Keratinocyte (primary cell): Measurements from ENCODE around the gene ERFE. TPM values are rescaled to one million over a fixed set of nuclear protein-coding genes. Genes with fewer than 3 reads are reported as not detected.

Experiments
- DNase-seq: peaks from one replicate; pipeline ENCODE4 v3.0.0-alpha.2; 2011; ENCODE audit warnings: low read depth, missing footprints, low spot score
- FAIRE-seq: peaks from 2 replicates; lab custom pipeline; 2011; peaks lifted over from hg19 to GRCh38; lab: Jason Lieb, UNC
- H2AFZ ChIP-seq: 2 replicates; pipeline ENCODE4 v1.6.0; 2012; ENCODE audit warnings: low read length, control low read depth, inconsistent platforms; ENCODE audit not compliant: control insufficient read depth
- H3K27ac ChIP-seq: 2 replicates; pipeline ENCODE4 v1.5.1; 2011; ENCODE audit warnings: low read length; ENCODE audit not compliant: control insufficient read depth, insufficient read depth
- H3K27me3 ChIP-seq: 3 replicates; pipeline ENCODE4 v1.6.0; 2011; ENCODE audit warnings: low read length; ENCODE audit not compliant: control insufficient read depth, insufficient read depth; ENCODE audit errors: extremely low read depth
- H3K36me3 ChIP-seq, 2 experiments: 2 replicates in 1 of 2; 3 replicates in 1 of 2; pipeline ENCODE4 v1.5.1; 2011; ENCODE audit warnings: low read length in 2 of 2, mild to moderate bottlenecking in 1 of 2; ENCODE audit not compliant: control insufficient read depth in 2 of 2, insufficient read depth in 2 of 2; ENCODE audit errors: extremely low read depth in 1 of 2
- H3K4me1 ChIP-seq: 3 replicates; pipeline ENCODE4 v1.5.1; 2011; ENCODE audit warnings: low read length; ENCODE audit not compliant: control insufficient read depth, insufficient read depth; ENCODE audit errors: extremely low read depth
- H3K4me2 ChIP-seq: 3 replicates; pipeline ENCODE4 v1.6.0; 2011; ENCODE audit warnings: low read depth, low read length; ENCODE audit not compliant: control insufficient read depth, insufficient read depth; ENCODE audit errors: extremely low read depth
- H3K4me3 ChIP-seq, 3 experiments: fragments of 200-600 bp in 1 of 3; sonication (generic) in 1 of 3; 2 replicates in 2 of 3; 3 replicates in 1 of 3; pipeline ENCODE4 v1.5.1; 2011 to 2016; ENCODE audit warnings: low read length in 3 of 3, mild to moderate bottlenecking in 3 of 3, control low read depth in 2 of 3, inconsistent platforms in 1 of 3, low read depth in 1 of 3, mixed read lengths in 1 of 3, mixed run types in 1 of 3, moderate library complexity in 1 of 3; ENCODE audit not compliant: control insufficient read depth in 2 of 3, insufficient read depth in 2 of 3; ENCODE audit errors: extremely low read depth in 1 of 3
- H3K79me2 ChIP-seq: 2 replicates; pipeline ENCODE4 v1.6.0; 2012; ENCODE audit warnings: low read length; ENCODE audit not compliant: control insufficient read depth, insufficient read depth
- H3K9ac ChIP-seq: 3 replicates; pipeline ENCODE4 v1.6.0; 2011; ENCODE audit warnings: low read length; ENCODE audit not compliant: control insufficient read depth, insufficient read depth; ENCODE audit errors: extremely low read depth
- H3K9me1 ChIP-seq: 3 replicates; pipeline ENCODE4 v1.6.0; 2011; ENCODE audit warnings: low read length; ENCODE audit not compliant: control insufficient read depth, insufficient read depth; ENCODE audit errors: extremely low read depth
- H3K9me3 ChIP-seq: 2 replicates; pipeline ENCODE4 v1.5.1; 2012; ENCODE audit warnings: low read depth, low read length; ENCODE audit not compliant: control insufficient read depth
- H4K20me1 ChIP-seq: 3 replicates; pipeline ENCODE4 v1.6.0; 2011; ENCODE audit warnings: low read length; ENCODE audit not compliant: control insufficient read depth, insufficient read depth; ENCODE audit errors: extremely low read depth
- EZH2 ChIP-seq: IDR thresholded peaks from one replicate; pipeline ENCODE4 v1.6.1; 2012; ENCODE audit warnings: inconsistent platforms, mild to moderate bottlenecking, low read length, moderate library complexity
- dilution Hi-C: fragments of 300-500 bp; cut with MboI; formaldehyde crosslinking; loops from one replicate; pipeline ENCODE4 v1.7.0; 2020; ENCODE audit warnings: low sequenced_read_pairs; ENCODE audit not compliant: extremely low pct_ligation_motif_present
- polyA plus RNA-seq, 5 experiments: library from polyadenylated mRNA; depleted of rRNA in 3 of 5; stranded (reverse) in 3 of 5; stranded (forward) in 1 of 5; unstranded in 1 of 5; fragments of >200 nt; gene quantifications; 1 replicate in 1 of 5; 2 replicates in 3 of 5; 3 replicates in 1 of 5; pipeline versions ENCODE4 v1.2.1 to v1.2.3, GENCODE V29; 2011 to 2012; ENCODE audit warnings: missing spikeins in 2 of 5, low read depth in 1 of 5, low replicate concordance in 1 of 5
- TF ChIP-seq, protein P1 (sequence below), 3 experiments: IDR thresholded peaks in 1 of 3; conservative IDR thresholded peaks in 1 of 3; optimal IDR thresholded peaks in 1 of 3; 2 replicates in 2 of 3; 3 replicates in 1 of 3; pipeline versions ENCODE3 to v1.5.1; 2011; ENCODE audit warnings: low read length in 3 of 3, mild to moderate bottlenecking in 3 of 3, moderate library complexity in 2 of 3, control low read depth in 1 of 3, inconsistent platforms in 1 of 3; ENCODE audit not compliant: insufficient read depth in 2 of 3; ENCODE audit errors: extremely low read depth in 1 of 3

Gene ERFE
- polyA plus RNA-seq, 1 donor (not counting 4 experiments of a cell fraction or from before 2014, with no cell fraction given) = 0.14 TPM

DNA sequence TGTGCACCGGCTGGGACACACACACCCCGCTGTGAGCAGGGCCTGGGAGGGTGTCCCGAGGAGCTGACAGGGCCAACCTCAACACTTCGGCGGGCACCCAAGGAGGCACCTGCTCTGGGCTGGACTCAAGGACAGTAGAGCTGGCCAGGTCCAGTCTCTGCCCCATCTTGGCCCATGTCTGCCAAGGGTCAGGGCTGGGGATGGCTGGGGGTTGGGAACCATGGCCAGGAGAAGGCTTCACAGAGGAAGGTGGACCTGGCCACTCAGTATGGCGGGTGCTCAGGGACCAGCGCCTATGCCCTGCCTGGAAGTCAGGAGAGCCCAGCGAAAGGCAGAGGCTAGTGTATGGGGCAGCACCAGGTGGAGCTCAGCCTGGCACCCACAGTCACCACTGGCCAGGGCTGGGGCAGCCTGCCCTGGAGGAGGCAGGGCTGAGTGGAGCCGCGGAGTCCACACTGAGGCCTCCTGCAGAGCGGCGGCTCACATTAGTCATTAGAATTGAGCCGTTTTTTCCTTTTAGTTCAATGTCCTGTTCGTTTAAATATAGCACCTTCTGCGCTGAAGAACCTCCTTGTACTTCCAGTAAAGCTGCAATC is 4.2 kb downstream of the ERFE start:
- Histone ChIP-seq H3K4me1 (peaks cover 1% of the 10 kb centered on the region), H3K4me3 (peak overlapping the region in 2 of 3 experiments; percentile 7 to 20), H4K20me1 (no peaks in the 10 kb centered on the region), H3K27me3 (peaks cover 19% of the 10 kb centered on the region), H3K9ac (no peak overlapping the region), H3K4me2 (peak overlapping the region; percentile 64), H3K36me3 (peaks cover 3 to 11% of the 10 kb centered on the region in 2 experiments), H3K79me2 (no peaks in the 10 kb centered on the region), H3K9me3 (no peaks in the 10 kb centered on the region), H3K27ac (no peak overlapping the region), H3K9me1 (no peaks in the 10 kb centered on the region), H2AFZ (no peak overlapping the region)
- FAIRE-seq (no peak), DNase-seq (no peak)
- dilution Hi-C loops = no loop called here
- no peak for TF ChIP-seq EZH2
- TF ChIP-seq, protein P1, sequence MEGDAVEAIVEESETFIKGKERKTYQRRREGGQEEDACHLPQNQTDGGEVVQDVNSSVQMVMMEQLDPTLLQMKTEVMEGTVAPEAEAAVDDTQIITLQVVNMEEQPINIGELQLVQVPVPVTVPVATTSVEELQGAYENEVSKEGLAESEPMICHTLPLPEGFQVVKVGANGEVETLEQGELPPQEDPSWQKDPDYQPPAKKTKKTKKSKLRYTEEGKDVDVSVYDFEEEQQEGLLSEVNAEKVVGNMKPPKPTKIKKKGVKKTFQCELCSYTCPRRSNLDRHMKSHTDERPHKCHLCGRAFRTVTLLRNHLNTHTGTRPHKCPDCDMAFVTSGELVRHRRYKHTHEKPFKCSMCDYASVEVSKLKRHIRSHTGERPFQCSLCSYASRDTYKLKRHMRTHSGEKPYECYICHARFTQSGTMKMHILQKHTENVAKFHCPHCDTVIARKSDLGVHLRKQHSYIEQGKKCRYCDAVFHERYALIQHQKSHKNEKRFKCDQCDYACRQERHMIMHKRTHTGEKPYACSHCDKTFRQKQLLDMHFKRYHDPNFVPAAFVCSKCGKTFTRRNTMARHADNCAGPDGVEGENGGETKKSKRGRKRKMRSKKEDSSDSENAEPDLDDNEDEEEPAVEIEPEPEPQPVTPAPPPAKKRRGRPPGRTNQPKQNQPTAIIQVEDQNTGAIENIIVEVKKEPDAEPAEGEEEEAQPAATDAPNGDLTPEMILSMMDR (optimal IDR thresholded peaks at IDR 0.05 in 1 of 3, IDR thresholded peaks at IDR 0.05 in 1 of 3, conservative IDR thresholded peaks at IDR 0.05 in 1 of 3; ENCODE audit: extremely low read depth in 1 of 3, insufficient read depth in 2 of 3, low read length in 3 of 3) = no peak

DNA sequence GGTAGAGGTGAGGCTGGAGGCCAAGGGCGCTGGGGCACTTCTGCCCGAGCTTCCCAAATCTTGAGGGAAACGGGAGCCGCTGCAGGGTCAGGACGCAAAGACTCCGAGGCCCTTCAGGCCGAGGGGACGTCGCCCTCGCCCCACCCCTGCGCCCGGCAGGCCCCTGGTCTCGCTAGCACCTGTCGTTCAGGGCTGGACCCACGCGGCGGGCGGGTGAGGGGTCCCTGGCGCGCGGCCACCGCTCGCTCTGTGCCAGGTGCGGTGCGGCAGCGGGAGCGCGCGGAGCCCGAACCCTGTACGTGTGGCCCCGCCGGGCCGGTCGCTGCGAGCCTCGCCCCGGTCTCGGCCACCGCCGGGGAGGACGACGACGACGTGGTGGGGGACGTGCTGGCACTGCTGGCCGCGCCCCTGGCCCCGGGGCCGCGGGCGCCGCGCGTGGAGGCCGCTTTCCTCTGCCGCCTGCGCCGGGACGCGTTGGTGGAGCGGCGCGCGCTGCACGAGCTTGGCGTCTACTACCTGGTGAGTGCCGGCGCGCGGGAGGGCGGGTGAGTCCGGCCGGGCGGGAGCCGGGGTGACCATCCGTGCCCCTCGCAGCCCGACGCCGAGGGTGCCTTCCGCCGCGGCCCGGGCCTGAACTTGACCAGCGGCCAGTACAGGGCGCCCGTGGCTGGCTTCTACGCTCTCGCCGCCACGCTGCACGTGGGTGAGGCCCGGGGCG is 4.9 kb downstream of the ERFE start:
- Histone ChIP-seq H3K4me2 (peak overlapping the region; percentile 64), H3K79me2 (no peaks in the 10 kb centered on the region), H3K36me3 (peaks cover 3 to 16% of the 10 kb centered on the region in 2 experiments), H3K4me1 (peaks cover 7% of the 10 kb centered on the region), H2AFZ (no peak overlapping the region), H3K27me3 (peaks cover 19% of the 10 kb centered on the region), H4K20me1 (no peaks in the 10 kb centered on the region), H3K9me1 (no peaks in the 10 kb centered on the region), H3K9ac (no peak overlapping the region), H3K4me3 (peak overlapping the region in 2 of 3 experiments; percentile 7 to 20), H3K9me3 (no peaks in the 10 kb centered on the region), H3K27ac (no peak overlapping the region)
- DNase-seq (no peak), FAIRE-seq (no peak)
- TF ChIP-seq EZH2 = peak; percentile 51
- TF ChIP-seq, protein P1 (optimal IDR thresholded peaks at IDR 0.05 in 1 of 3, IDR thresholded peaks at IDR 0.05 in 1 of 3, conservative IDR thresholded peaks at IDR 0.05 in 1 of 3; ENCODE audit: extremely low read depth in 1 of 3, insufficient read depth in 2 of 3, low read length in 3 of 3) = no peak
- dilution Hi-C loops = no loop called here
